SK-N-SH (cell line): ENCODE data around the gene ZNF141.

Experiments
- CHD2 ChIP-seq: fragments of 150-350 bp; IDR thresholded peaks from 2 replicates; pipeline ENCODE4 v1.6.1; 2018; ENCODE audit warnings: low read length; ENCODE audit not compliant: partially characterized antibody
- CTCF ChIP-seq: fragments of 200-600 bp; sonication (generic); IDR thresholded peaks from 2 replicates; pipeline ENCODE4 v1.6.1; 2017; ENCODE audit warnings: antibody characterized with exemption, mild to moderate bottlenecking, moderate library complexity
- ELF1 ChIP-seq: IDR thresholded peaks from 2 replicates; pipeline ENCODE4 v1.4.0; 2012
- FOSL2 ChIP-seq: IDR thresholded peaks from 2 replicates; pipeline ENCODE4 v1.4.0; 2012; ENCODE audit warnings: low read depth, mild to moderate bottlenecking, moderate library complexity, borderline replicate concordance
- NRF1 ChIP-seq: IDR thresholded peaks from 2 replicates; pipeline ENCODE4 v1.6.1; 2012; ENCODE audit warnings: low read depth, mild to moderate bottlenecking, low read length
- RAD21 ChIP-seq: IDR thresholded peaks from 2 replicates; pipeline ENCODE4 v1.6.1; 2012; ENCODE audit warnings: mild to moderate bottlenecking, low read length
- RFX5 ChIP-seq: IDR thresholded peaks from 2 replicates; pipeline ENCODE4 v1.6.1; 2012; ENCODE audit warnings: mild to moderate bottlenecking, improper control_type of control experiment, low read length
- SMC3 ChIP-seq: IDR thresholded peaks from 2 replicates; pipeline ENCODE4 v1.6.1; 2012; ENCODE audit warnings: low read depth, low read length, improper control_type of control experiment
- ZBTB33 ChIP-seq: IDR thresholded peaks from 2 replicates; pipeline ENCODE4 v1.4.0; 2012; ENCODE audit warnings: low read depth, borderline replicate concordance

- no peak for TF ChIP-seq CTCF
- TF ChIP-seq NRF1: peak; percentile 54; the same call in 1 of the 2 replicates
- TF ChIP-seq ELF1: peak; percentile 84
- TF ChIP-seq CHD2: peak; percentile 95
- no peak for TF ChIP-seq RFX5
- TF ChIP-seq ZBTB33: peak; percentile 36; the same call in 1 of the 2 replicates
- no peak for TF ChIP-seq FOSL2
- TF ChIP-seq RAD21: no peak
- TF ChIP-seq SMC3: no peak
Observed at GRCh38 chr4:337143-337931, at the start of gene ZNF141.
